Cerebellar nuclear complex (tissue), 1 donor: ENCODE measurements around the gene COX20.
"Not testable (repeated sequence)": the region's sequence is repeated elsewhere in the genome, so short reads cannot be mapped to it uniquely, and the experiment has no call there.

ENCODE experiments used
- DNase-seq, 2 experiments: peaks; one replicate each; lab custom pipeline; 2025; lab: John Stamatoyannopoulos, UW

Gene COX20, protein sequence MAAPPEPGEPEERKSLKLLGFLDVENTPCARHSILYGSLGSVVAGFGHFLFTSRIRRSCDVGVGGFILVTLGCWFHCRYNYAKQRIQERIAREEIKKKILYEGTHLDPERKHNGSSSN

DNA sequence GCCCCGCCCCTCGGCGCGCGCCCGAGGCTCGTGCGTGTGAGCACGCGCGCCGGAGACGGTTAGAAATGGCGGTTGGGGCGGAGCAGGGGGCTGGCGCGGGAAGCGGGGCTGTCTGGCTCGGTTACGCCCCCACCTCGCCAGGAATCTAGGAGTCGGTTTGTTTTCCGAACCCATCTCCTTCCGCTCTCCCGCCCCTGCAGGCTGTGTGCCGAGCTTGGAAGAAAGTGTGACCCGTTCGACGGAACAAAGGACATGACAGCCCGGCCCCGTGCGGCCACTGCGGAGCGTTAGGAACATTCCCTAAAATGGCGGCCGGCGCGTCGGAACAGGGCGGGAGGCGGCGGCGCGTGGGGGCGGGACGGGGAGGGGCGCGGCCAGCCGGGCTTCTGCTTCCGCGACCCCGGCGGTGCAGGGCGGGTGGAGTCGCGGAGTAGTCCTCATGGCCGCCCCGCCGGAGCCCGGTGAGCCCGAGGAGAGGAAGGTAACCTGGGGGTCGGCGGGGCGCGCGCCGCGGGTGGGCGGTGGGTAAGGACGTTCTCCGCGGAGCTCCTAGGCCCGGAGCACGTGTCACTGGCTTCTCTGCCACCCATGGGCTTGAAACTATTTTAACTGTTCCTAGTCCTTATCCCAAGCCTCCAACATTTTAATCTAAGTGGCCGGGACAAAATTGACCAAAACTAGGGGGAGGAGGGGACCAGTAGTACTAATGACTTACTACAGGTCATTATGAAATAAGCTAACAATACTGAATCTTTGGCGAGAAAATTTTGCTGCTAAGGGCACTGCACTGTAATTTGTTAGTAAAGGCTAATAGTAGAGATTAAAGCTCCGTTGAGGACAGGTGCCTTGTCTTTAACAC, at the start of gene COX20:
Gene COX20, plus strand, starts transcription at position 383 of the 859 bp plus-strand sequence. Its CDS starts 57 bp downstream, at position 440.
- peak in 1 of 2 experiments; percentile 70 for DNase-seq

DNA sequence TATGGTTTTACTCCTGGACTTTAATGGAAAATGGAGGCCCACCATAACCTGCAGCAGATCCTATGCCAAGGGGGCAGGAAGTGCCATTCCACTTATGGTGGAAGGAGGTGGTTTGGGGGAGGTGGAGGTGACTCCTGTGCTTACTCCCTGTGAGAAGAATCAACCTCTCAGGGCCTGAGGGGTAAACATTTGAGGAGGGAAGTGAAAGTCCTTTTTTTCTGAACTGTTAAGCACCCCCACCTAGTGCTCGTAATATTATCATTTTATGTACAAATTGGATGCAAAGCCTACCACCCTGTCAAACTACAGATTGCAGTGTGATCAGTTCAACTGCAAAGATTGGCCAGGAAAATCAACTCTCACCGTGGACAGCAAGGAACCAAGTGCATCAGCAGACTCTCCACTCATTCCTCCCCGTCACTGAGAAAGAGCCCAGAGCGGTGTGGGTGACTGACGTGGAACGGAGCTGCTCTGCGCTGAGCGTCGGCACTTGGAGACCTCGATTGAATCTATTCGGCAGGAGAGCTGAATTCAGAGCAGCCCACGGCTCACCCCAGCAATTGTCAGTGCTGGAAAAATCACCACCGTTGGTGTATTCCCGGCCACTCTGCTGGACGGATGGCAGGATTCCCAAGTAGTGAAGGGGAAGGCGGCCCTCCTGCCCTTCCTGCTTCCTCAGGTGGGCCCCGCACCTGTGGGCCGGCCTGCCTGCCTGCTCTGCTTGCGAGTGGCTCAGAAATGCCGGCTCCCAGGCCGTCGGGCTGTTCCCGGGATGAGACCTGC, 46.8 kb upstream of the COX20 start:
- DNase-seq: no peak

DNA sequence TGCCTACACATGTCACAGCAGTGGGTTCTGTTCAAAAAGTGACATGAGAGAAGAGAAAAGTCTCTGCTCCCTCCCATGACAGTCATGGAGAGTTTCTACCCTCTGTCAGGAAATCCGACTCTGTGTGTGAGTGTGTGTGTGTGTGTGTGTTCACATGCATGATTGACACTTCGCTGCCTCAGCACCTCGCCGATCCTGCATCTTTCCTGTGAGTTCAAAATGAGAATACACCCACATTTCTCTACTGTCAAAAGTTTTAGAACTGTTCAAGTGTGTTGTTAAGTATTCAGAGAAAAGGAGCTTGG, 46.2 kb upstream of the COX20 start:
- DNase-seq: no peak

DNA sequence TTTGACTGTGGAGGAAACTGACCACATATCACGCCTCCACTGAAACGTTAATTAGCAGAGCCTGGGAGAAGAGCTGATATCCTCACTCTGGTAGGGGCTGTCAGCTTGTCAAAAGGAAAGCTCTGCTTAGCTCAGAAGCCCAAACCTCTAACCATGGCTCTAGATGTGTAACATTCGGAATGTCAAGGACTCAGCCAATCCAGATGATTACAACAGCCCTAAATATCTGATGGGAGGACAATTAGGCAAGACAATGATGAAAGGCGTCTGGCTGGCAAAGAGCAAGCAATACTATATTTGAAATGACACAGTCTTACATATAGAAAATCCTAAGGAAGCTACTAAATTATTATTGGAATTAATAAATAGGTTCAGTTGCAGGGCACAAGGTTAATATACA, 45.7 kb upstream of the COX20 start:
- DNase-seq: no peak

DNA sequence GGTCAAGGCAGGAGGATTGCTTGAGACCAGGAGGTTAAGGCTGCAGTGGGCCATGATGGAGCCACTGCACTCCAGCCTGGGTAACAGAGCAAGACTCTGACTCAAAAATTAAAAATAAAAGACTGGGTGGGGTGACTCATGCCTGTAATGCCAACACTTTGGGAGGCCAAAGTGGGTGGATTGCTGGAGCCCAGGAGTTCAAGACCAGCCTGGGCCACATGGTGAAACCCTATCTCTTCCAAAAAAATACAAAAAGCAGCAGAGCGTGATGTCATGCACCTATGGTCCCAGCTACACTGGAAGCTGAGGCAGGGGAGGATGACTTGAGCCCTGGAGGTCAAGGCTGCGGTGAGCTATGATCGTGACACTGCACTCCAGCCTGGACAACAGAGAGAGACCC, 44.4 kb upstream of the COX20 start:
- DNase-seq: no peak

DNA sequence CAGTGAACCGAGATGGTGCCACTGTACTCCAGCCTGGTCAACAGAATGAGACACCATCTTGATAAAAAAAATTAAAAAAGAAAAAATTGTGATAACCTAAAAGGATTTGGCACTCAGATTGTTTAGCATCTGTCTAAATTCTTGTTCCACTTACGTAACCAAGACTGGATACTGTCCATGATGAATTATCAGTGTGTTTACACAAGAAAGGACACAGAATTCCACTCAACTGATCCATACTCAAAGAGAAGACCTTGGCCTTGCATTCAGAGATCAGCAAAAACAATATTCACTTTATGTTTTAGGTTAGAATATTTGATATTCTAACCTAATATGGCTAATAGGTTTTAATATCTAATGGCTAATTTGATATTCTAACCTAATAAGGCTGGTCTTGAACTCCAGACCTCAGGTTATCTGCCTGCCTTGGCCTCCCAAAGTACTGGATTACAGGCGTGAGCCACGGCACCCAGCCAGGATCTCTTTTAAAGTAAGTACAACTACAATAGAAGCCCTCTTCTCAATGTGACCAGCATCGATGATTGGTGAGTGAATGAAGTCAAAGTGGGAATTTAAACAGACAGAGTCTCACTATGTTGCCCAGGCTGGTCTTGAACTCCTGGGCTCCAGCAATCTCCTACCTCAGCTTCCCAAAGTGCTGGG, 43.1 kb upstream of the COX20 start:
- DNase-seq: no peak

DNA sequence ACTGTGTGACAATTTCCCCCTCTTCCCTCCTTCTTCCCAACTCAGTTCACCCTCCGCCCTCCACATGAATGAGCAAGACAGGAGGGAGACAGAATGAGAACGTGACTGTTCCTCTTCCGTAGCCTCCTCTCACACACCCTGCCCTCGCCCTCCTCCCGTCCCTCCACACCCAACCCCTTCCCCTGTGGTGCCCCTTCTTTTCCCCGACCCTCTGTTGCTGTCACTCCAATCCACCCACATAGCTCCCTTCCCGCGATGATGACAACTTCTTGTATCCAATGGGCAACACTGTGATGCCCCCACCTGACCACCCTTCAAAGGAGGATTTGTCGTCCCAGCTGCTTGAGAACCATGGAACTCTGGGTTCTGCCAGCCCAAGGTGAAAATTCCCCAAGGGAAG, 41.4 kb upstream of the COX20 start:
- no peak for DNase-seq

DNA sequence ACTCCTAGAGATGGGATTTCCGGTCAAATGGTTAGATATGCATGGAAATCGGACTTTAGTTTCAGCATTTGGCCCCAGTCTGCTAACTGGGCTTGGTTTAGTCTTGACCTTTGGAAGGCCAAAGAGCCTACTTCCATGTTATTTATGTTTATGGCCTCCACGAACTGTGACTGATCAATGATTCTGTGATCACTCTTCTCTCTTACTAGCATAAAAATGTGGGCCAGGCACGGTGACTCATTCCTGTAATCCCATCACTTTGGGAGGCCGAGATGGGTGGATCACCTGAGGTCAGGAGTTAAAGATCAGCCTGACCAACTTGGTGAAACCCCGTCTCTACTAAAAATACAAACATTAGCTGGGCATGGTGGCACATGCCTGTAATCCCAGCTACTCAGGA, 40.9 kb upstream of the COX20 start:
- not testable (repeated sequence) for DNase-seq

DNA sequence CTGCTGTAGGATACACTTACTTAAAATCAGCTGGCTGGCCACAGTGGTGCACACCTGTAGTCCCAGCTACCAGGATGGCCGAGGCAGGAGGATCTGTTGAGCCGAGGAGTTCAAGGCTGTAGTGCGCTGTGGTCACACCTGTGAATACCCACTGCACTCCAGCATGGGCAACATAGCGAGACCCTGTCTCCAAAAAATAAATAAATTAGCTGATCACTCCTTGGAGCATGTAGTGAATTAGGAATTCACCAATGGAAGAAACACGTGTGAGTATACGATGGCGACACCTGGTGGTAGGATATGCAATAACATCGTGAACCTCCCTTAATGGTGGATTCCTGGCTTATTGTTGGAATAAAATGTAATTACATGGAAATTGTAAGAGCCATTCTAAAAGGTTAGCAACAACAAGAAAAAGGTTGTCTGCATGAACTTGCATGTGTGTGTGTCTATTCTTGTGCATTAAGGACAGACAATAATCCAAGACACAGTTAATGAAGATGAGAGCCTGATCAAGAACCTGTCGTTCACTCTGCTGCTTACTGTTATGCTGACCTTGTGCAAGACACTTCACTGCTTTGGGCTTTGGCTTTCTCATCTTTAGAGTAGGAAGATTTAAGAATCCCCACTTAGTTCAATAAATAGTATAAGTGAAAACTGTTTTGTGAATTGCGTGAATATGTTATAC, 38.6 kb upstream of the COX20 start:
- DNase-seq: peak in 1 of 2 experiments; percentile 41

DNA sequence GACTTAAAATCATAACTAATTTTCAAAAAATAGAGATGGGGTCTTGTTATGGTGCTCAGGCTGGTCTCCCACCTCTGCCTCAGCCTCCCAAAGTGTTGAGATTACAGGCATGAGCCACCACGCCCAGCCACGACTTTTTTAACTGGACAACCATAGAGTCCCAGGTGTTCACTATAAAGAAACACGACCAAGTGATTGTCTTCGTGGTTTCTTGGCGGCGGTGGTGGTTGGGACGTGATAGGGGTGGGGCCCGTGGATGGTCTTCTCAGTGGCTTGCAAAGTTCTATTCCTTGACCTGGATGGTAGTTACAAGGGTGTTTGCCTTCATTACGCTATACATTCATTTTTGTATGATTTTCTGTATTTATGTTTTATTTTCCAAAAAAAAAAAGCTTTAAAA, 34.6 kb upstream of the COX20 start:
- no peak for DNase-seq

DNA sequence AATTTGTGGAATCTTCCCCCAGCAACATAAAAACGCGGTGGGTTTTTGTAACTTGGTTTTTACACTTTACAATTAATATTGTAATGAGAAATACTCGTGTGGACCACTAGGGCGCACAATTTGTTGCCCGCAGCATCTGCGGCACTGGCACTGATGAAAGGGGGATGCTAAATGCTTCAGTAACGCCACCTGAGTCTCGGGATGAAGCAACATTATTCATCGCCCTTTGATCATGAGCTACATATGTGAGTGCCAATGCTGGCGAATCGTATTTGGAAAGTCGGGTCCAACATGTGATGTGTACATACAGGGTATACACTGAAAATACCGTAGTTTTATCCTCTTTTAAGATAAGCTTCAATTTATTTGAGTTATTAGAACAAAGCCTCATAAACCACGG, 34.2 kb upstream of the COX20 start:
- DNase-seq: no peak

DNA sequence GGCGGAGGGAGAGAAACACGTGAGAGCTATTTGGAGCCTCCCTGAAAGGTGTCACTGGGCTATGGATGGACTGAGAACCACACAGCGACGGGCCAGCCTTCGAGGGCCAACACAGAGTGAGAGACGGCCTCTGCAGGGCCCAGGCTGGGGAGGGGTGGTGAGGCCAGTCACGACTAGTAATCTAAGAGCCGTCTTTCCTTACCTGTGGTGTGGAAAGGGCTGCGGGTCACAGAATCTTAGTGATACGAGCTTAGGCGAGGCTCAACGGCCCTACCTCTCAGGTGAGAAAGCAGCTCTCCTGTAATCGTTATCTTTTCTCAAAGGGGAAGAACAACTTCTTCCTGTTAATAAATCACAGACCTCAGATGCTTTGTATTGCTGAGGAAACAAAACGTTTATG, 33.4 kb upstream of the COX20 start:
- no peak for DNase-seq

DNA sequence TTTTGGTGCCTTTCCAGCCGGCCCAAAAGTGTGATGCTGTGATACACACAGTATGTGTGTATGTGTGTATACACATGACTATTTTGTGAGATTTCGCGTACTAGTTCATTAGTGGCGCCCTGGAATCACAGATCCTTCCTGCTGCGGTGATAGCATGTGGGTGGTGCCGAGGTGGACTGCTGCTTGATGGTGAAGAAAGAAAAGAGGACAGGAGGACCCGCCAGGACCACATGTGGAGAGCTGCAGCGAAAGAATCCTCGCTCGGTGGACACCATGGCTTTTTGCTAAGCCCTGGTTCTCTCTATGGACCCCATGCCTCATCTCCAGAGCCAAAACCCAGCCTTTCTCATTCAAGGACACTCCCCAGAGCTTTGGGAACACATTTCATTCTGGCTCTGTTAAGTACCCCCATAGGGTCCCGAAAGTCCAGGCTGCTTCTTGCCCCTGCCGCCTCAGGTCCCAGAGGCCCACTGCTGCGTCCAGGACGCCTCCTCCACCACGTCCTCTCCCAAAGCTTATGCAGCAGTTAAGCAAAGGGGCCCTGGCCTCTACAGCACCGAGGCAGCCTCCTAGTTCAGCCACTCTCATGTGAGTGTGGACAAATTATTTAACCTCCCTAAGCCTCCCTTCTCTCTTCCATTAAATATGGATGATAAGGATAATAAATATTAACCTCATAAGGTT, 32.8 kb upstream of the COX20 start:
- no peak for DNase-seq

DNA sequence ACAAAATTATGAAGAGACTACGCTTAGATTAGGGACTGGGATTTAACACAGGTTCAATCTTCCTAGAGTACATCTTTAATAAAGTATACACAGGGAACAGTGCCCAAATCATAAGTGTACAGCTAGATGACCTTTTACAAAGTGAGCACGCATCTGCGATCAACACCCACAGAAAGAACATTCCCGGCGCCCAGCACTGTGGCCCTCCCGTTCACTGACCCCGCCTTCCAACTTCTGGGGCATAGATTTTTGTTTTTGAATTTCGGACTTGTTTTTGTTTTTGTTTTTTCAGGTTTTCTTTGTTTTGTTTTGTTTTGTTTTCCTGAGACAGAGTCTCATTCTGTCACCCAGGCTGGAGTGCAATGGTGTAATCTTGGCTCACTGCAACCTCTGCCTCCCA, 30.6 kb upstream of the COX20 start:
- no peak for DNase-seq

DNA sequence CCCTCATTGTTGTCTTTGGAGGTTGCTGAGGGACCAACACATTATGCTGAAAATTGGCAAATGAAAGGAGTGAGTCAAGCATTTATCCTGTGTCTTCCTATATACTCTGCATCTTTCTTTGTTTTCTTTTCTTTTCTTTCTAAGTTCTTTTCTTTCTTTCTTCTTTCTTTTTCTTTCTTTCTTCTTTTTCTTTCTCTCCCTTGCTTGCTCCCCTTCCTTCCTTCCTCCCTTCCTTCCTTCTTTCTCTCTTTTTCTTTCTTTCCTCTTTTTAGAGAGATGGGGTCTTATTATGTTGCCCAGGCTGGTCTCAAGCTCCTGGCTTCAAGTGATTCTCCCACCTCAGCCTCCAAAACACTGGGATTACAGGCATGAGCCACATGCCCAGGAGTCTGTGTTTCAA, 28.3 kb upstream of the COX20 start:
- DNase-seq: no peak

DNA sequence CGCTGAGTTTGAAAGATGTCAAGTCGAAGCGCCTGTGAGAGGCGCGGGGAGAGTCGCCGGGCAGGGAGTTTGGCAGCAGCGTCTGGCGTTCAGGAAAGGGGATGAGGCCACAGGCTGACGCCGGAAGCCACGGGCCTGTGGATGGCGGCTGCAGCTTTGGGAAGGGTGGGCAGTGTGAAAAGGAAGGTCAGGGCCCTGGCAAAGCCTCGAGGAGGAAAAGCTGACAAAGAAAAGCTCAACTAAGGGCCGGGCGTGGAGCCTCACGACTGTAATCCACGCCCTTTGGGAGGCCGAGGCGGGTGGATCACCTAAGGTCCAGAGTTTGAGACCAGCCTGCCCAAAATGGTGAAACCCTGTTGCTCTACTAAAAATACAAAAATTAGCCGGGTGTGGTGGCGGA, 25.2 kb upstream of the COX20 start:
- DNase-seq: no peak

DNA sequence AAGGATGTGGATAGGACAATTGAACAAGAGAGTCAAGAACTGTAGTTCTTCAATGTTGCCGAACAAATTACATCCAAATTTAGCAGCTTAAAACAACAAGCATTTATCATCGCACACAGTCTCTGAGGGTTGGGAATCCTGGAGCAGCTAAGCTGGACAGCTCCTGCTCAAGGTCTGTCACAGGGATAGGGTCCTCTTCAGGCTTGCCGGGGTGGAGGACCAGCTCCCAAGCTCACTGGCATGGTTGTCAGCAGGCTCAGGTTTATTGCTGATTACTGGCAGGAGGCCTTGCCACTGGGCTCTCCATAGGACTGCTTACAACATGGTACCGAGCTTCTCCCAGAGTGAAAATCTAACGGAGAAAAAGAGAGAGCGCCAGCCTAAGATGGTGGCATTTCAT, 22.1 kb upstream of the COX20 start:
- no peak for DNase-seq

DNA sequence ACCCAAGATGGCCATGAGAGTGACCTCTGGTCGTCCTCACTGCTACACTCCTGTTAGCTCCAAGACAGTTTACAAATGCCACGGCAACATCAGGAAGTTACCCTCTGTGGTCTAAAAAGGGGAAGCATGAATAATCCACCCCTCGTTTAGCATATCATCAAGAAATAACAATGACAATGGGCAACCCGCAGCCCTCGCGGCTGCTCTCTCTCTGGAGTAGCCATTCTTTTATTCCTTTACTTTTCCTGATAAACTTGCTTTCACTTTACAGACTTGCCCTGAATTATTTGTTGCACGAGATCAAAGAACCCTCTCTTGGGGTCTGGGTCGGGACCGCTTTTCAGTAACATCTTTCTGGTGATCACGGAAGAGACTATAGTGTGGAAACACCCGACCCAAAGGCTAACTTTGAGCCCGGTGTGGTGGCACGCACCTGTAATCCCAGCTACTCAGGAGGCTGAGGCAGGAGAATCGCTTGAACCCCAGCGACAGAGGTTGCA, 19.8 kb upstream of the COX20 start:
- no peak for DNase-seq

DNA sequence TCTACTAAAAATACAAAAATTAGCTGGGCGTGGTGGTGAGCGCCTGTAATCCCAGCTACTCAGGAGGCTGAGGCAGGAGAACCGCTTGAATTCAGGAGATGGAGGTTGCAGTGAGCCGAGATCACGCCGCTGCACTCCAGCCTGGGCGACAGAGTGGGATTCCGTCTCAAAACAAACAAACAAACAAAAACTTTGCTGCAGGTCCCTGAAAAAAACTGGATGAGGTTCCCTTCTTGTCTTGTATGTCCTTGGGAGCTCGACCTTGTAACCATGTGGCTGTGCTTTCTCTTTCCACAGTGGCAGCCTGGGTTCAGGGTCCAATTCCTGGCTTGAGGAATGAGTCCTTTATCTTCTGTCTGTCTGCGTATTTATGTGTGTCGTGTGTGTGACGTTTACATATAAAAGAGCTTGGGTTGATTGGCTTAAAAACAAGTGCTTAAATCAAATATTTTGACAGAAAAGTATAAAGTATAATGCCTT, 18.0 kb upstream of the COX20 start:
- no peak for DNase-seq

DNA sequence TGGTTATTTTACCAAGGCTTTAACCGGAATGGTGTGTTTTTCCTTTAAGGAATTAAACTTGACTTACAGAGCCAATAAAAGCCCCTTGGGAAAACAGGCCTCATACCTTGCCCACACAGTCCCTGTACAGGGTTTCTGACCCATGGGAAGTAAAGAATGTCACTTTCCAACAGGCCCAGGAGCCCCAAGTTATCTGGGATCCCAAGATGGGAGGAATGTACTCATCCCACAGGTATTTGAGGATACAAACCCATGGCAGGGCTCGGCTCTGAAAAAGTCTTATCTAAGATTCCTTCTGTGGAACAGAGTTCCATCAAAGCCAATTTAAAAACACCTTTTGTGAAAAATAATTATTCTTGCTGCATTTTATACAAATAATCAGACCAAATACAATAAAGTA, 15.3 kb upstream of the COX20 start:
- DNase-seq: no peak

DNA sequence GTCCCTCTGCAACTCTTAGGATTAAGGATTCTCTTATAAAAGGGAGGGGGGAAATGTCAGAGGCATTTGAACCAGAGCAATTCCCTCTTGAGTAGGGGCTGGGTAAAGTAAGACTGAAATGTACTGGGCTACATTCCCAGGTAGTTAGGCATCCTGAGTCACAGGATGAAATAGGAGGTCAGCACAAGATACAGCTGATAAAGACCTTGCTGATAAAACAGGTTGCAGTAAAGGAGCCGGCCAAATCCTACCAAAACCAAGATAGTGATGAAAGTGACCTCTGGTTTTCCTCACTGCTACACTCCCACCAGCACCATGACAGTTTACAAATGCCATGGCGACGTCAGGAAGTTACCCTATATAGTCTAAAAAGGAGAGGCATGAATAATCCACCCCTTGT, 14.3 kb upstream of the COX20 start:
- no peak for DNase-seq
